H9 (cell line): ENCODE data around the gene QSOX2. TPM values are rescaled to one million over a fixed set of nuclear protein-coding genes. Genes with fewer than 3 reads are reported as not detected.

Source experiments
- DNase-seq: peaks from one replicate; pipeline ENCODE4 v3.0.0-alpha.2; 2017
- H2AFZ ChIP-seq: one replicate; pipeline ENCODE4 v1.6.1; 2013; ENCODE audit warnings: mild to moderate bottlenecking, low read length, control low read depth, moderate library complexity
- H2AK5ac ChIP-seq: 2 replicates; pipeline ENCODE4 v1.6.1; 2013; ENCODE audit warnings: low read length, control low read depth, mixed read lengths; ENCODE audit not compliant: insufficient read length
- H2BK120ac ChIP-seq: one replicate; pipeline ENCODE4 v1.6.1; 2013; ENCODE audit warnings: low read depth, mild to moderate bottlenecking, low read length, control low read depth, inconsistent platforms; ENCODE audit not compliant: poor library complexity, severe bottlenecking
- H2BK12ac ChIP-seq: 2 replicates; pipeline ENCODE4 v1.6.1; 2013; ENCODE audit warnings: low read length, control low read depth, mixed read lengths, low read depth; ENCODE audit not compliant: insufficient read length
- H2BK15ac ChIP-seq: 2 replicates; pipeline ENCODE4 v1.6.1; 2013; ENCODE audit warnings: low read depth, low read length, control low read depth
- H2BK20ac ChIP-seq: one replicate; pipeline ENCODE4 v1.6.1; 2013; ENCODE audit warnings: low read depth, mild to moderate bottlenecking, low read length, control low read depth, inconsistent platforms; ENCODE audit not compliant: poor library complexity, severe bottlenecking
- H2BK5ac ChIP-seq: 2 replicates; pipeline ENCODE4 v1.6.1; 2013; ENCODE audit warnings: low read length, control low read depth, mixed read lengths; ENCODE audit not compliant: insufficient read length
- H3K14ac ChIP-seq: 2 replicates; pipeline ENCODE4 v1.6.1; 2013; ENCODE audit warnings: low read length, control low read depth; ENCODE audit not compliant: insufficient read depth
- H3K18ac ChIP-seq: 2 replicates; pipeline ENCODE4 v1.6.1; 2013; ENCODE audit warnings: low read depth, mild to moderate bottlenecking, mixed read lengths, low read length, control low read depth; ENCODE audit not compliant: insufficient read length
- H3K23ac ChIP-seq: 2 replicates; pipeline ENCODE4 v1.6.1; 2013; ENCODE audit warnings: low read length, control low read depth, mixed read lengths, low read depth; ENCODE audit not compliant: insufficient read length
- H3K23me2 ChIP-seq: 2 replicates; pipeline ENCODE4 v1.6.1; 2013; ENCODE audit warnings: low read depth, mild to moderate bottlenecking, mixed read lengths, low read length, control low read depth; ENCODE audit not compliant: insufficient read length, poor library complexity, severe bottlenecking
- H3K27ac ChIP-seq: 2 replicates; pipeline ENCODE4 v1.5.1; 2013; ENCODE audit warnings: low read length, control low read depth, mixed read lengths, low read depth; ENCODE audit not compliant: insufficient read length
- H3K27me3 ChIP-seq: 2 replicates; pipeline ENCODE4 v1.6.1; 2013; ENCODE audit warnings: low read length, control low read depth, inconsistent platforms; ENCODE audit not compliant: insufficient read depth
- H3K4ac ChIP-seq: 2 replicates; pipeline ENCODE4 v1.6.1; 2013; ENCODE audit warnings: low read depth, mild to moderate bottlenecking, control low read depth, inconsistent platforms, low read length, moderate library complexity
- H3K4me1 ChIP-seq: 2 replicates; pipeline ENCODE4 v1.6.1; 2013; ENCODE audit warnings: low read length, control low read depth, inconsistent platforms; ENCODE audit not compliant: insufficient read depth
- H3K4me2 ChIP-seq: 2 replicates; pipeline ENCODE4 v1.6.1; 2013; ENCODE audit warnings: low read length, control low read depth, mixed read lengths; ENCODE audit not compliant: insufficient read length, insufficient read depth
- H3K56ac ChIP-seq: 2 replicates; pipeline ENCODE4 v1.6.1; 2013; ENCODE audit warnings: low read depth, mild to moderate bottlenecking, mixed read lengths, low read length, control low read depth; ENCODE audit not compliant: insufficient read length
- H3K79me1 ChIP-seq: 2 replicates; pipeline ENCODE4 v1.6.1; 2013; ENCODE audit warnings: low read depth, mild to moderate bottlenecking, moderate library complexity, low read length, control low read depth, inconsistent platforms; ENCODE audit not compliant: insufficient read depth, poor library complexity, severe bottlenecking
- H3K79me2 ChIP-seq: 2 replicates; pipeline ENCODE4 v1.6.1; 2013; ENCODE audit warnings: low read length, control low read depth, inconsistent platforms; ENCODE audit not compliant: insufficient read depth
- H3K9ac ChIP-seq: 2 replicates; pipeline ENCODE4 v1.6.1; 2013; ENCODE audit warnings: low read length, control low read depth, mixed read lengths; ENCODE audit not compliant: insufficient read length; ENCODE audit errors: extremely low read depth
- H3K9me3 ChIP-seq: one replicate; pipeline ENCODE4 v1.6.1; 2013; ENCODE audit warnings: low read depth, low read length, inconsistent platforms; ENCODE audit not compliant: control insufficient read depth
- H3T11ph ChIP-seq: one replicate; pipeline ENCODE4 v1.6.1; 2013; ENCODE audit warnings: mild to moderate bottlenecking, low read length, control low read depth, inconsistent platforms
- H4K20me1 ChIP-seq: one replicate; pipeline ENCODE4 v1.6.1; 2013; ENCODE audit not compliant: control insufficient read depth, insufficient read length, insufficient read depth
- H4K5ac ChIP-seq: 2 replicates; pipeline ENCODE4 v1.6.1; 2013; ENCODE audit warnings: low read depth, mild to moderate bottlenecking, mixed read lengths, low read length, control low read depth; ENCODE audit not compliant: insufficient read length
- H4K8ac ChIP-seq: replicated peaks from 2 replicates; pipeline ENCODE4 v1.6.1; 2013; ENCODE audit warnings: low read length, control low read depth, mixed read lengths, low read depth; ENCODE audit not compliant: insufficient read length
- H4K91ac ChIP-seq: 2 replicates; pipeline ENCODE4 v1.6.1; 2013; ENCODE audit warnings: low read depth, mild to moderate bottlenecking, moderate library complexity, mixed read lengths, low read length, control low read depth; ENCODE audit not compliant: insufficient read length
- H3K27ac Mint-ChIP-seq, 3 experiments: 2 replicates in 2 of 3; 3 replicates in 1 of 3; pipeline ENCODE4 v1.8.0; 2020 to 2021; ENCODE audit warnings: mixed read lengths in 3 of 3, mild to moderate bottlenecking in 1 of 3, moderate library complexity in 1 of 3
- H3K27me3 Mint-ChIP-seq: 2 replicates; pipeline ENCODE4 v1.8.0; 2021; ENCODE audit warnings: low read depth, mild to moderate bottlenecking, moderate library complexity, mixed read lengths
- H3K36me3 Mint-ChIP-seq, 3 experiments: 2 replicates in 2 of 3; 3 replicates in 1 of 3; pipeline ENCODE4 v1.8.0; 2020 to 2021; ENCODE audit warnings: low read depth in 3 of 3, mixed read lengths in 3 of 3; ENCODE audit not compliant: insufficient read depth in 1 of 3
- H3K4me1 Mint-ChIP-seq, 2 experiments: 2 replicates each; pipeline ENCODE4 v1.8.0; 2020; ENCODE audit warnings: mixed read lengths in 2 of 2
- H3K4me3 Mint-ChIP-seq, 2 experiments: 2 replicates in 1 of 2; 3 replicates in 1 of 2; pipeline ENCODE4 v1.8.0; 2020 to 2021; ENCODE audit warnings: mild to moderate bottlenecking in 2 of 2, mixed read lengths in 2 of 2, moderate library complexity in 1 of 2
- H3K9me3 Mint-ChIP-seq, 2 experiments: 2 replicates in 1 of 2; 3 replicates in 1 of 2; pipeline ENCODE4 v1.8.0; 2020; ENCODE audit warnings: mild to moderate bottlenecking in 2 of 2, mixed read lengths in 2 of 2, moderate library complexity in 1 of 2
- WGBS: extraction: QIAGEN DNeasy Blood & Tissue Kit; methylation state at CpG from one replicate; pipeline ENCODE4 v1.1.7; 2013; ENCODE audit warnings: missing lambda C conversion rate, low lambda C conversion rate, mixed read lengths; ENCODE audit not compliant: insufficient read length; ENCODE audit errors: extremely low coverage; 5-methylcytosine and 5-hydroxymethylcytosine counted together
- total RNA-seq: library from RNA; stranded (reverse); gene quantifications from 2 replicates; pipeline ENCODE4 v1.2.1, GENCODE V29; 2021
- TF ChIP-seq, protein P1 (sequence below): fragments of 200-600 bp; sonication (generic); conservative IDR thresholded peaks from 3 replicates; pipeline ENCODE4 v1.8.0; 2021; ENCODE audit warnings: antibody characterized with exemption, mild to moderate bottlenecking

QSOX2 gene
- total RNA-seq, 1 experiment from 2014 or later = 25.8 TPM

DNA sequence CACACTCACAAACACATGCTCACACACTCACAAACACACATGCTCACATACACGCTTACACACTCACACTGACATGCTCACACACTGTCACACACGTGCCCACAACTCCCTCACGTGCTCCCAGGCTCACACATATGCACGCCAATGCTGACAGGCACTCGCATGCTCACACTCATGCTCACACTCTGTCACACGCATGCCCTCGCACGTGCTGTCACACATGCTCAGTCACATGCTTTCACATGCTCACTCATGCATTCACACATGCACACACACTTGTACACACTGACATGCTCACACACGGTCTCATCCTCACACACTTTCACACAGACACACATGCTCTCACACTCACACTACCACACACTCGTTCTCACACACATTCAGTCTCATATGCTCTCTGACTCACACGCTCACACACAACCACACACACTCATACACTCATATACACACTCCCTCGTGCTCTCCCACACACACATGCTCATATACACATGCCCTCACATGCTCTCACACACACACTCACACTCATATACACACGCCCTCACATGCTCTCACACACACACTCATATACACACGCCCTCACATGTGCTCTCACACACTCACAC is 48.0 kb upstream of the QSOX2 start:
- H2AFZ ChIP-seq = no peak overlapping the region
- H4K8ac ChIP-seq = peak overlapping the region; percentile 15
- H2BK15ac ChIP-seq = no peak overlapping the region
- H3K36me3 Mint-ChIP-seq = no peaks in the 10 kb centered on the region
- H4K5ac ChIP-seq = peak overlapping the region; percentile 5
- no peak overlapping the region for H2BK120ac ChIP-seq
- H3K9me3 Mint-ChIP-seq = no peaks in the 10 kb centered on the region
- peaks cover 12% of the 10 kb centered on the region for H3K9me3 ChIP-seq
- H4K20me1 ChIP-seq = no peaks in the 10 kb centered on the region
- no peak overlapping the region for H3K14ac ChIP-seq
- no peaks in the 10 kb centered on the region for H3K4me1 ChIP-seq
- no peak overlapping the region for H3K4me2 ChIP-seq
- no peak overlapping the region for H3K27ac Mint-ChIP-seq
- H2BK5ac ChIP-seq = no peak overlapping the region
- 100% methylated on average over 5 of the region's 14 CpGs for WGBS
- H3K27me3 Mint-ChIP-seq = no peaks in the 10 kb centered on the region; the same call in 1 of the 2 replicates
- H3T11ph ChIP-seq = no peak overlapping the region
- no peak overlapping the region for H2AK5ac ChIP-seq
- no peaks in the 10 kb centered on the region for H3K27me3 ChIP-seq
- H2BK12ac ChIP-seq = no peak overlapping the region
- no peak overlapping the region for H4K91ac ChIP-seq
- no peak overlapping the region for H3K27ac ChIP-seq
- DNase-seq = no peak
- no peak overlapping the region for H3K18ac ChIP-seq
- no peak overlapping the region for H3K23ac ChIP-seq
- H2BK20ac ChIP-seq = no peak overlapping the region
- H3K9ac ChIP-seq = no peak overlapping the region
- H3K4ac ChIP-seq = no peak overlapping the region
- H3K4me3 Mint-ChIP-seq = no peak overlapping the region
- H3K79me1 ChIP-seq = no peaks in the 10 kb centered on the region
- no peaks in the 10 kb centered on the region for H3K79me2 ChIP-seq
- peaks cover 3% of the 10 kb centered on the region in 2 experiments; a peak in 3 of 4 replicates for H3K4me1 Mint-ChIP-seq
- TF ChIP-seq, protein P1, sequence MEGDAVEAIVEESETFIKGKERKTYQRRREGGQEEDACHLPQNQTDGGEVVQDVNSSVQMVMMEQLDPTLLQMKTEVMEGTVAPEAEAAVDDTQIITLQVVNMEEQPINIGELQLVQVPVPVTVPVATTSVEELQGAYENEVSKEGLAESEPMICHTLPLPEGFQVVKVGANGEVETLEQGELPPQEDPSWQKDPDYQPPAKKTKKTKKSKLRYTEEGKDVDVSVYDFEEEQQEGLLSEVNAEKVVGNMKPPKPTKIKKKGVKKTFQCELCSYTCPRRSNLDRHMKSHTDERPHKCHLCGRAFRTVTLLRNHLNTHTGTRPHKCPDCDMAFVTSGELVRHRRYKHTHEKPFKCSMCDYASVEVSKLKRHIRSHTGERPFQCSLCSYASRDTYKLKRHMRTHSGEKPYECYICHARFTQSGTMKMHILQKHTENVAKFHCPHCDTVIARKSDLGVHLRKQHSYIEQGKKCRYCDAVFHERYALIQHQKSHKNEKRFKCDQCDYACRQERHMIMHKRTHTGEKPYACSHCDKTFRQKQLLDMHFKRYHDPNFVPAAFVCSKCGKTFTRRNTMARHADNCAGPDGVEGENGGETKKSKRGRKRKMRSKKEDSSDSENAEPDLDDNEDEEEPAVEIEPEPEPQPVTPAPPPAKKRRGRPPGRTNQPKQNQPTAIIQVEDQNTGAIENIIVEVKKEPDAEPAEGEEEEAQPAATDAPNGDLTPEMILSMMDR = no peak
- no peak overlapping the region for H3K56ac ChIP-seq
- H3K23me2 ChIP-seq = no peaks in the 10 kb centered on the region
